Frontal cortex (tissue), 4 donors: ENCODE data around the gene SNX18. TPM values are rescaled to one million over a fixed set of nuclear protein-coding genes. Genes with fewer than 3 reads are reported as not detected.

Experiments
- DNase-seq, 2 donors: peaks; one replicate each; pipeline ENCODE4 v3.0.0; 2012; ENCODE audit warnings: low spot score in 2 of 2
- FAIRE-seq: peaks from 2 replicates; lab custom pipeline; 2012; peaks lifted over from hg19 to GRCh38; lab: Jason Lieb, UNC
- total RNA-seq: library from RNA; depleted of rRNA; stranded (reverse); fragments of >200 nt; gene quantifications from one replicate; pipeline ENCODE4 v1.2.3, GENCODE V29; 2014
- donor health status: control.
- donor health status: control.
- donor health status: control.

SNX18 gene
- total RNA-seq, 1 donor from 2014 or later = 24.9 TPM

GRCh38 chr5:54573812-54574489 is 56.4 kb downstream of the SNX18 start:
- no peak for DNase-seq
- FAIRE-seq = no peak

GRCh38 chr5:54577528-54577927 is 60.0 kb downstream of the SNX18 start:
- no peak for FAIRE-seq
- no peak for DNase-seq

- FAIRE-seq (no peak), DNase-seq (no peak)
Observed at GRCh38 chr5:54577937-54578653, 60.5 kb downstream of the SNX18 start.

- no peak for DNase-seq
- no peak for FAIRE-seq
Observed at GRCh38 chr5:54579591-54580295, 62.2 kb downstream of the SNX18 start.

- no peak for FAIRE-seq
Observed at GRCh38 chr5:54580997-54581811, 63.6 kb downstream of the SNX18 start.

GRCh38 chr5:54581831-54582548 is 64.4 kb downstream of the SNX18 start:
- DNase-seq (no peak), FAIRE-seq (no peak)

More at GRCh38 chr5:54580997-54581811, 63.6 kb downstream of the SNX18 start:
- DNase-seq = no peak

GRCh38 chr5:54586336-54586735 is 68.8 kb downstream of the SNX18 start:
- FAIRE-seq (no peak), DNase-seq (no peak)

GRCh38 chr5:54589786-54590185 is 72.2 kb downstream of the SNX18 start:
- DNase-seq = no peak
- no peak for FAIRE-seq

GRCh38 chr5:54590824-54591223 is 73.3 kb downstream of the SNX18 start:
- no peak for DNase-seq
- no peak for FAIRE-seq

GRCh38 chr5:54593779-54594178 is 76.2 kb downstream of the SNX18 start:
- DNase-seq (no peak), FAIRE-seq (no peak)

- no peak for FAIRE-seq
- DNase-seq = no peak
Observed at GRCh38 chr5:54594181-54594580, 76.6 kb downstream of the SNX18 start.

- FAIRE-seq (no peak), DNase-seq (no peak)
Observed at GRCh38 chr5:54595721-54596120, 78.2 kb downstream of the SNX18 start.

Other genes starting within 250 kb of the SNX18 start
- 123 TPM for gene ARL15, start 207.2 kb upstream of the SNX18 start, total RNA-seq
- gene HSPB3, start 62.1 kb upstream of the SNX18 start, total RNA-seq = 6.9 TPM